Measurements from ENCODE around the gene CNTNAP1.
A peak's percentile ranks its signal among the peaks of the same experiment; 100 is the strongest.

GRCh38 chr17:42679492-42680330, 2.6 kb upstream of the CNTNAP1 start:
- TF ChIP-seq CTCF (IDR thresholded peaks at IDR 0.05) (peak; percentile 82 to 99 (median 96)), POLR2A (IDR thresholded peaks at IDR 0.05) (no peak)
